Liver (tissue), 9 donors: Measurements from ENCODE around the gene SOX8. TPM values are rescaled to one million over a fixed set of nuclear protein-coding genes. Genes with fewer than 3 reads are reported as not detected.

Experiments used
- DNase-seq: peaks from one replicate; pipeline ENCODE4 v3.0.0-alpha.2; 2017; ENCODE audit warnings: low spot score
- H3K27ac ChIP-seq, 2 donors: one replicate each; pipeline ENCODE4 v1.7.0; 2013; ENCODE audit warnings: inconsistent platforms in 2 of 2, low read length in 2 of 2, control low read depth in 1 of 2, low read depth in 1 of 2, mild to moderate bottlenecking in 1 of 2
- H3K27me3 ChIP-seq, 4 donors: one replicate each; pipeline versions ENCODE4 v1.6.1 to v1.7.0; 2013; ENCODE audit warnings: low read length in 3 of 4, inconsistent platforms in 1 of 4, mild to moderate bottlenecking in 1 of 4, moderate library complexity in 1 of 4; ENCODE audit not compliant: control insufficient read depth in 4 of 4, insufficient read depth in 4 of 4
- H3K36me3 ChIP-seq, 4 donors: one replicate each; pipeline versions ENCODE4 v1.6.1 to v1.7.0; 2013; ENCODE audit warnings: low read length in 3 of 4, mild to moderate bottlenecking in 3 of 4, low read depth in 1 of 4, moderate library complexity in 1 of 4; ENCODE audit not compliant: control insufficient read depth in 4 of 4, insufficient read depth in 3 of 4
- H3K4me1 ChIP-seq, 4 donors: one replicate each; pipeline versions ENCODE4 v1.6.1 to v1.7.0; 2013; ENCODE audit warnings: low read length in 3 of 4, mild to moderate bottlenecking in 3 of 4, moderate library complexity in 1 of 4; ENCODE audit not compliant: control insufficient read depth in 4 of 4, insufficient read depth in 4 of 4
- H3K4me3 ChIP-seq, 3 donors: one replicate each; pipeline versions ENCODE4 v1.6.1 to v1.7.0; 2013; ENCODE audit warnings: low read length in 3 of 3, control low read depth in 1 of 3, low read depth in 1 of 3, mild to moderate bottlenecking in 1 of 3
- H3K9ac ChIP-seq, 2 donors: one replicate each; pipeline ENCODE4 v1.7.0; 2013; ENCODE audit warnings: low read length in 2 of 2, mild to moderate bottlenecking in 2 of 2, moderate library complexity in 2 of 2, control low read depth in 1 of 2, low read depth in 1 of 2
- H3K9me3 ChIP-seq, 4 donors: one replicate each; pipeline versions ENCODE4 v1.6.1 to v1.7.0; 2013; ENCODE audit warnings: low read length in 3 of 4; ENCODE audit not compliant: control insufficient read depth in 4 of 4
- FOXA2 ChIP-seq: IDR thresholded peaks from 2 replicates; pipeline ENCODE4 v1.6.1; 2016; ENCODE audit warnings: antibody characterized with exemption
- GABPA ChIP-seq, 2 donors: IDR thresholded peaks in 1 of 2; conservative IDR thresholded peaks in 1 of 2; 2 replicates each; pipeline ENCODE4 v1.6.1; 2016; ENCODE audit warnings: antibody characterized with exemption in 2 of 2, mild to moderate bottlenecking in 1 of 2, moderate library complexity in 1 of 2
- HNF4A ChIP-seq, 2 donors: conservative IDR thresholded peaks; 2 replicates each; pipeline ENCODE4 v1.6.1; 2016; ENCODE audit warnings: antibody characterized with exemption in 2 of 2, mild to moderate bottlenecking in 2 of 2
- HNF4G ChIP-seq: IDR thresholded peaks from 2 replicates; pipeline ENCODE4 v1.6.1; 2016; ENCODE audit warnings: antibody characterized with exemption
- JUND ChIP-seq, 2 donors: IDR thresholded peaks; 2 replicates each; pipeline ENCODE4 v1.6.1; 2016; ENCODE audit warnings: antibody characterized with exemption in 2 of 2
- RAD21 ChIP-seq, 2 donors: IDR thresholded peaks; 2 replicates each; pipeline ENCODE4 v1.6.1; 2016; ENCODE audit warnings: antibody characterized with exemption in 2 of 2, mild to moderate bottlenecking in 2 of 2
- RXRA ChIP-seq, 2 donors: IDR thresholded peaks; 2 replicates each; pipeline ENCODE4 v1.6.1; 2017 to 2018; ENCODE audit warnings: antibody characterized with exemption in 2 of 2, mild to moderate bottlenecking in 1 of 2
- SP1 ChIP-seq: IDR thresholded peaks from 2 replicates; pipeline ENCODE4 v1.6.1; 2018; ENCODE audit warnings: antibody characterized with exemption, mild to moderate bottlenecking
- TAF1 ChIP-seq: conservative IDR thresholded peaks from 2 replicates; pipeline ENCODE4 v1.6.1; 2016; ENCODE audit warnings: antibody characterized with exemption, mild to moderate bottlenecking
- YY1 ChIP-seq: IDR thresholded peaks from 2 replicates; pipeline ENCODE4 v1.6.1; 2016; ENCODE audit warnings: antibody characterized with exemption, mild to moderate bottlenecking
- WGBS: extraction: QIAGEN DNeasy Blood & Tissue Kit; methylation state at CpG from one replicate; pipeline ENCODE4 v1.1.7; 2013; 5-methylcytosine and 5-hydroxymethylcytosine counted together
- polyA plus RNA-seq, 2 donors: library from polyadenylated mRNA; stranded (reverse) in 1 of 2; unstranded in 1 of 2; fragments of 200-250 nt in 1 of 2; fragments of >200 nt in 1 of 2; fragmentation: Nextera tagmentation in 1 of 2; extraction: Ambion mirVana in 1 of 2; gene quantifications; one replicate each; pipeline versions ENCODE4 v1.2.1 to v1.2.3, GENCODE V29; 2013 to 2015
- total RNA-seq, 2 donors: library from RNA; depleted of rRNA; stranded (reverse); fragments of >200 nt; gene quantifications; one replicate each; pipeline ENCODE4 v1.2.3, GENCODE V29; 2014
- TF ChIP-seq, protein P1 (sequence below): IDR thresholded peaks from 2 replicates; pipeline ENCODE4 v1.6.1; 2016; ENCODE audit warnings: antibody characterized with exemption
- TF ChIP-seq, protein P2 (sequence below): IDR thresholded peaks from 2 replicates; pipeline ENCODE4 v1.6.1; 2016; ENCODE audit warnings: antibody characterized with exemption
- TF ChIP-seq, protein P3 (sequence below): IDR thresholded peaks from 2 replicates; pipeline ENCODE4 v1.6.1; 2016; ENCODE audit warnings: antibody characterized with exemption
- TF ChIP-seq, protein P4 (sequence below): IDR thresholded peaks from 2 replicates; pipeline ENCODE4 v1.6.1; 2016; ENCODE audit warnings: antibody characterized with exemption, mild to moderate bottlenecking
- TF ChIP-seq, protein P5 (sequence below): fragments of 150-350 bp; IDR thresholded peaks from 2 replicates; pipeline ENCODE4 v1.5.1; 2017; ENCODE audit warnings: improper control_type of control experiment, low read depth, low read length; ENCODE audit not compliant: missing input control
- donor health status: healthy.
- donor health status: healthy.
- donor health status: healthy.
- donor health status: healthy.
- donor health status: healthy.

The SOX8 gene
- total and polyA plus RNA-seq, 4 donors, result 0.05 to 0.33 (median 0.17) TPM; not detected in 1

DNA sequence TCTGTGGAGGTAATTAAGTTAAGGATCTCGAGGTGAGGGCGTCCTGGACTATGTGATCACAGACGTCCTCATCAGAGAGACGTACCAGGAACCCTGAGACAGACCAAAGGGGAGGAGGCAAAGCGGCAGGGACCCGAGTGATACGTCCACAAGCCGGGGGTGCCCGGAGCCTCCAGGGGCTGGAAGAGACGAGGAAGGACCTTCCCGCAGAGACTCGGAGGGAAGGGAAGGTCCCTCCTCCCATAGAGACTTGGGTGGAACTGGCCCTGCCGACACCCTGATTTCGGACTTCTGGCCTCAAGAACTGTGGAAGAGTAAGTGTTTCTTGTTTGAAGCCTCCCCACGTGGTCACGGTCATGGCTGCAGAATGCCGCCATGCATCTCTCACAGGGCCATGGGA, 41.6 kb upstream of the SOX8 start (continued):
- TF ChIP-seq, protein P1, sequence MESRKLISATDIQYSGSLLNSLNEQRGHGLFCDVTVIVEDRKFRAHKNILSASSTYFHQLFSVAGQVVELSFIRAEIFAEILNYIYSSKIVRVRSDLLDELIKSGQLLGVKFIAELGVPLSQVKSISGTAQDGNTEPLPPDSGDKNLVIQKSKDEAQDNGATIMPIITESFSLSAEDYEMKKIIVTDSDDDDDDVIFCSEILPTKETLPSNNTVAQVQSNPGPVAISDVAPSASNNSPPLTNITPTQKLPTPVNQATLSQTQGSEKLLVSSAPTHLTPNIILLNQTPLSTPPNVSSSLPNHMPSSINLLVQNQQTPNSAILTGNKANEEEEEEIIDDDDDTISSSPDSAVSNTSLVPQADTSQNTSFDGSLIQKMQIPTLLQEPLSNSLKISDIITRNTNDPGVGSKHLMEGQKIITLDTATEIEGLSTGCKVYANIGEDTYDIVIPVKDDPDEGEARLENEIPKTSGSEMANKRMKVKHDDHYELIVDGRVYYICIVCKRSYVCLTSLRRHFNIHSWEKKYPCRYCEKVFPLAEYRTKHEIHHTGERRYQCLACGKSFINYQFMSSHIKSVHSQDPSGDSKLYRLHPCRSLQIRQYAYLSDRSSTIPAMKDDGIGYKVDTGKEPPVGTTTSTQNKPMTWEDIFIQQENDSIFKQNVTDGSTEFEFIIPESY, result no peak
- TF ChIP-seq SP1, result no peak
- no peak for TF ChIP-seq JUND (IDR thresholded peaks at IDR 0.05)
- TF ChIP-seq RXRA (IDR thresholded peaks at IDR 0.05), result no peak
- no peak for TF ChIP-seq GABPA (IDR thresholded peaks at IDR 0.05 in 1 of 2, conservative IDR thresholded peaks at IDR 0.05 in 1 of 2)
- no peak for TF ChIP-seq RAD21 (IDR thresholded peaks at IDR 0.05)
- TF ChIP-seq, protein P2, sequence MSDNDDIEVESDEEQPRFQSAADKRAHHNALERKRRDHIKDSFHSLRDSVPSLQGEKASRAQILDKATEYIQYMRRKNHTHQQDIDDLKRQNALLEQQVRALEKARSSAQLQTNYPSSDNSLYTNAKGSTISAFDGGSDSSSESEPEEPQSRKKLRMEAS, result no peak
- no peak for TF ChIP-seq TAF1
- no peak for TF ChIP-seq HNF4A (conservative IDR thresholded peaks at IDR 0.05)
- TF ChIP-seq, protein P3, sequence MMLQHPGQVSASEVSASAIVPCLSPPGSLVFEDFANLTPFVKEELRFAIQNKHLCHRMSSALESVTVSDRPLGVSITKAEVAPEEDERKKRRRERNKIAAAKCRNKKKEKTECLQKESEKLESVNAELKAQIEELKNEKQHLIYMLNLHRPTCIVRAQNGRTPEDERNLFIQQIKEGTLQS, result no peak
- no peak for TF ChIP-seq HNF4G
- no peak for TF ChIP-seq FOXA2

DNA sequence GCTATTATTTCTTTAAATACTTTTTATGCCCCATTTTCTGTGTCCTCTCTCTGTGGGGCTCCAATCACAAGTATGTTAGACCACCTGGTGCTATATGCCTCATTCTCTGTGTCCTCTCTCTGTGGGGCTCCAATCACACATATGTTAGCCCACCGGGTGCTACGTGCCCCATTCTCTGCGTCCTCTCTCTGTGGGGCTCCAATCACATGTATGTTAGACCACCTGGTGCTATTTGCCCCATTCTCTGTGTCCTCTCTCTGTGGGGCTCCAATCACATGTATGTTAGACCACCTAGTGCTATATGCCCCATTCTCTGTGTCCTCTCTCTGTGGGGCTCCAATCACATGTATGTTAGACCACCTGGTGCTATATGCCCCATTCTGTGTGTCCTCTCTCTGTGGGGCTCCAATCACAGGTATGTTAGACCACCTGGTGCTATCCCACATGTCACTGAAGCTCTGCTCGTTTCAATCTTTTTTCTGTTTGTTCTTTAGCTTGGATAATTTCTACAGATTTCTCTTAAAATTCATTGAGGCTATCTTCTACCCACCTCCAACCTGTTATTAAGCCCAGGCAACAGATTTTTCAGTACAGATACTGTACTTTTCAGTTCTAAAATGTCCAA, 39.0 kb upstream of the SOX8 start:
- H3K27ac ChIP-seq, result no peak overlapping the region
- TF ChIP-seq YY1 (no peak), SP1 (no peak), HNF4A (conservative IDR thresholded peaks at IDR 0.05) (no peak), RXRA (IDR thresholded peaks at IDR 0.05) (no peak), HNF4G (no peak)
- TF ChIP-seq, protein P4, sequence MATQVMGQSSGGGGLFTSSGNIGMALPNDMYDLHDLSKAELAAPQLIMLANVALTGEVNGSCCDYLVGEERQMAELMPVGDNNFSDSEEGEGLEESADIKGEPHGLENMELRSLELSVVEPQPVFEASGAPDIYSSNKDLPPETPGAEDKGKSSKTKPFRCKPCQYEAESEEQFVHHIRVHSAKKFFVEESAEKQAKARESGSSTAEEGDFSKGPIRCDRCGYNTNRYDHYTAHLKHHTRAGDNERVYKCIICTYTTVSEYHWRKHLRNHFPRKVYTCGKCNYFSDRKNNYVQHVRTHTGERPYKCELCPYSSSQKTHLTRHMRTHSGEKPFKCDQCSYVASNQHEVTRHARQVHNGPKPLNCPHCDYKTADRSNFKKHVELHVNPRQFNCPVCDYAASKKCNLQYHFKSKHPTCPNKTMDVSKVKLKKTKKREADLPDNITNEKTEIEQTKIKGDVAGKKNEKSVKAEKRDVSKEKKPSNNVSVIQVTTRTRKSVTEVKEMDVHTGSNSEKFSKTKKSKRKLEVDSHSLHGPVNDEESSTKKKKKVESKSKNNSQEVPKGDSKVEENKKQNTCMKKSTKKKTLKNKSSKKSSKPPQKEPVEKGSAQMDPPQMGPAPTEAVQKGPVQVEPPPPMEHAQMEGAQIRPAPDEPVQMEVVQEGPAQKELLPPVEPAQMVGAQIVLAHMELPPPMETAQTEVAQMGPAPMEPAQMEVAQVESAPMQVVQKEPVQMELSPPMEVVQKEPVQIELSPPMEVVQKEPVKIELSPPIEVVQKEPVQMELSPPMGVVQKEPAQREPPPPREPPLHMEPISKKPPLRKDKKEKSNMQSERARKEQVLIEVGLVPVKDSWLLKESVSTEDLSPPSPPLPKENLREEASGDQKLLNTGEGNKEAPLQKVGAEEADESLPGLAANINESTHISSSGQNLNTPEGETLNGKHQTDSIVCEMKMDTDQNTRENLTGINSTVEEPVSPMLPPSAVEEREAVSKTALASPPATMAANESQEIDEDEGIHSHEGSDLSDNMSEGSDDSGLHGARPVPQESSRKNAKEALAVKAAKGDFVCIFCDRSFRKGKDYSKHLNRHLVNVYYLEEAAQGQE, result no peak
- TF ChIP-seq, protein P2, result no peak
- TF ChIP-seq, protein P5, sequence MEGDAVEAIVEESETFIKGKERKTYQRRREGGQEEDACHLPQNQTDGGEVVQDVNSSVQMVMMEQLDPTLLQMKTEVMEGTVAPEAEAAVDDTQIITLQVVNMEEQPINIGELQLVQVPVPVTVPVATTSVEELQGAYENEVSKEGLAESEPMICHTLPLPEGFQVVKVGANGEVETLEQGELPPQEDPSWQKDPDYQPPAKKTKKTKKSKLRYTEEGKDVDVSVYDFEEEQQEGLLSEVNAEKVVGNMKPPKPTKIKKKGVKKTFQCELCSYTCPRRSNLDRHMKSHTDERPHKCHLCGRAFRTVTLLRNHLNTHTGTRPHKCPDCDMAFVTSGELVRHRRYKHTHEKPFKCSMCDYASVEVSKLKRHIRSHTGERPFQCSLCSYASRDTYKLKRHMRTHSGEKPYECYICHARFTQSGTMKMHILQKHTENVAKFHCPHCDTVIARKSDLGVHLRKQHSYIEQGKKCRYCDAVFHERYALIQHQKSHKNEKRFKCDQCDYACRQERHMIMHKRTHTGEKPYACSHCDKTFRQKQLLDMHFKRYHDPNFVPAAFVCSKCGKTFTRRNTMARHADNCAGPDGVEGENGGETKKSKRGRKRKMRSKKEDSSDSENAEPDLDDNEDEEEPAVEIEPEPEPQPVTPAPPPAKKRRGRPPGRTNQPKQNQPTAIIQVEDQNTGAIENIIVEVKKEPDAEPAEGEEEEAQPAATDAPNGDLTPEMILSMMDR, result no peak
- no peak overlapping the region for H3K4me3 ChIP-seq
- H3K27me3 ChIP-seq, result no peaks in the 10 kb centered on the region
- no peaks in the 10 kb centered on the region for H3K4me1 ChIP-seq
- H3K9me3 ChIP-seq, result peaks cover 0 to 6% (median 3%) of the 10 kb centered on the region in 4 donors
- H3K36me3 ChIP-seq, result peaks cover 2 to 22% (median 6%) of the 10 kb centered on the region in 4 donors
- no peak overlapping the region for H3K9ac ChIP-seq
- DNase-seq, result no peak
- WGBS, result 92% methylated on average over 4 of the region's 4 CpGs
